Activated CD8-positive, alpha-beta T cell treated with anti-CD3 and anti-CD28 coated beads for 36 hours (primary cell): ENCODE results near the gene ARFIP1. TPM values are rescaled to one million over a fixed set of nuclear protein-coding genes. Genes with fewer than 3 reads are reported as not detected.

ENCODE experiments used
- ATAC-seq: fragments of 200-7000 bp; cut with Tn5 transposase; one replicate; pipeline ENCODE4 v1.10.0; 2021; ENCODE audit warnings: mild to moderate bottlenecking, moderate library complexity
- CTCF ChIA-PET: fragments of 350-600 bp; sonication (Branson Sonifier 250); formaldehyde crosslinking; loops from one replicate; lab custom pipeline; 2021; ENCODE audit warnings: antibody characterized with exemption; lab: Charles Lee
- POLR2A ChIA-PET: fragments of 350-600 bp; sonication (Branson Sonifier 250); formaldehyde crosslinking; loops from one replicate; lab custom pipeline; 2021; ENCODE audit warnings: antibody characterized with exemption; lab: Charles Lee
- DNase-seq: peaks from one replicate; pipeline ENCODE4 v3.0.0-alpha.2; 2020
- H3K27ac Mint-ChIP-seq: one replicate; pipeline ENCODE4 v1.8.0; 2021; ENCODE audit warnings: mild to moderate bottlenecking, mixed read lengths
- H3K27me3 Mint-ChIP-seq: one replicate; pipeline ENCODE4 v1.8.0; 2021; ENCODE audit warnings: mixed read lengths
- H3K36me3 Mint-ChIP-seq: one replicate; pipeline ENCODE4 v1.8.0; 2021; ENCODE audit warnings: low read depth, mixed read lengths
- H3K4me1 Mint-ChIP-seq: one replicate; pipeline ENCODE4 v1.8.0; 2021; ENCODE audit warnings: low read depth, mixed read lengths
- H3K4me3 Mint-ChIP-seq: one replicate; pipeline ENCODE4 v1.8.0; 2021; ENCODE audit warnings: mild to moderate bottlenecking, moderate library complexity, mixed read lengths
- H3K9me3 Mint-ChIP-seq: one replicate; pipeline ENCODE4 v1.8.0; 2021; ENCODE audit warnings: mixed read lengths
- intact Hi-C: fragments of 100-400 bp; cut with micrococcal nuclease; formaldehyde crosslinking; loops from one replicate; pipeline ENCODE4 v1.10.0; 2022
- total RNA-seq, 2 experiments: library from RNA; stranded (reverse); gene quantifications; one replicate each; pipeline ENCODE4 v1.2.3, GENCODE V29; 2021
- TF ChIP-seq, protein P1 (sequence below): fragments of 200-600 bp; IDR thresholded peaks from one replicate; pipeline ENCODE4 v1.8.0; 2022; ENCODE audit warnings: antibody characterized with exemption, mild to moderate bottlenecking

The ARFIP1 gene
- total RNA-seq, 2 experiments from 2014 or later, result 7.2 to 8.9 TPM

DNA sequence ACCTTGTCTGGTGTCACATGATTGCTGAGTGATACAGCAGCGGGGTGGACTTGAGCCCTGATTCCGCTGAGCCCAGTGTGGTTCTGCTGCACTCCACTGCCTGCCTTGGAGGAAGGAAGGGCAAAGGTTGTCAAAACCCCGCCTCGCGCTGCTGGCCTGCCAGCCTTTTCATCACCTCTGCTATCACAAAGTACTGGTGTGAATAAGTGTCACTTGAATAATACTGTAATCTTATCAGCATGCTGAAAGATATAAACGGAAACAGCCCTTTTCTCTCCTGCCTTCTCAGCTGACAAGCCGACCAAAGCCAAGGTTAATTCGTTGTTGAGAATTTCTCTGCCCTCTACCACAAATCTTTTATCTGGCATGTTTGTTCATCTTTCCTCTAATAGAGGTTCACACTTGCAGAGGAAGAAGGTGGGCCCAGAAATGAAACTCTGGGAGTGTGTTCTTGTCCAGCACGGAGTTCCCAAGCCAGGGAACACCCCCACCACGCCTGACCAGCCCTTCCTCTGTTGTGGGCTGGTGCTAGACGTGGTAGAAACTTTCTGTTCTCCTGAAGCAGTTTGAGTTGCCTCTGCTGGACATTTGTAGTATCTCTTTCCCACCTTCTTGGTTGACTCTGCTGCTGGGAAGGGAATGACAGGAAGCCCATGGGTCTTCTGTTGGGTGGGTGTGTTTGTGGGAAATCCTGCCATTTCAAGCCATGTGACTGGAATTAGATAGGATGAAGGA, 177.8 kb downstream of the ARFIP1 start:
- TF ChIP-seq, protein P1, sequence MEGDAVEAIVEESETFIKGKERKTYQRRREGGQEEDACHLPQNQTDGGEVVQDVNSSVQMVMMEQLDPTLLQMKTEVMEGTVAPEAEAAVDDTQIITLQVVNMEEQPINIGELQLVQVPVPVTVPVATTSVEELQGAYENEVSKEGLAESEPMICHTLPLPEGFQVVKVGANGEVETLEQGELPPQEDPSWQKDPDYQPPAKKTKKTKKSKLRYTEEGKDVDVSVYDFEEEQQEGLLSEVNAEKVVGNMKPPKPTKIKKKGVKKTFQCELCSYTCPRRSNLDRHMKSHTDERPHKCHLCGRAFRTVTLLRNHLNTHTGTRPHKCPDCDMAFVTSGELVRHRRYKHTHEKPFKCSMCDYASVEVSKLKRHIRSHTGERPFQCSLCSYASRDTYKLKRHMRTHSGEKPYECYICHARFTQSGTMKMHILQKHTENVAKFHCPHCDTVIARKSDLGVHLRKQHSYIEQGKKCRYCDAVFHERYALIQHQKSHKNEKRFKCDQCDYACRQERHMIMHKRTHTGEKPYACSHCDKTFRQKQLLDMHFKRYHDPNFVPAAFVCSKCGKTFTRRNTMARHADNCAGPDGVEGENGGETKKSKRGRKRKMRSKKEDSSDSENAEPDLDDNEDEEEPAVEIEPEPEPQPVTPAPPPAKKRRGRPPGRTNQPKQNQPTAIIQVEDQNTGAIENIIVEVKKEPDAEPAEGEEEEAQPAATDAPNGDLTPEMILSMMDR, result no peak
- CTCF ChIA-PET, result interaction anchor here (0.6 kb wide), 1 partner anchor 83 kb away, joined by 3 read pairs; no protein-coding TSS in a partner anchor
- Mint-ChIP-seq H3K27ac (no peak overlapping the region), H3K4me1 (no peaks in the 10 kb centered on the region), H3K36me3 (no peaks in the 10 kb centered on the region), H3K27me3 (no peaks in the 10 kb centered on the region), H3K9me3 (no peaks in the 10 kb centered on the region), H3K4me3 (no peak overlapping the region)
- DNase-seq (no peak), ATAC-seq (no peak)
- intact Hi-C loops, result no loop called here
- POLR2A ChIA-PET, result interaction anchor here (0.6 kb wide), 2 partner anchors 15 to 584 kb away, joined by 3 read pairs; no protein-coding TSS in a partner anchor

DNA sequence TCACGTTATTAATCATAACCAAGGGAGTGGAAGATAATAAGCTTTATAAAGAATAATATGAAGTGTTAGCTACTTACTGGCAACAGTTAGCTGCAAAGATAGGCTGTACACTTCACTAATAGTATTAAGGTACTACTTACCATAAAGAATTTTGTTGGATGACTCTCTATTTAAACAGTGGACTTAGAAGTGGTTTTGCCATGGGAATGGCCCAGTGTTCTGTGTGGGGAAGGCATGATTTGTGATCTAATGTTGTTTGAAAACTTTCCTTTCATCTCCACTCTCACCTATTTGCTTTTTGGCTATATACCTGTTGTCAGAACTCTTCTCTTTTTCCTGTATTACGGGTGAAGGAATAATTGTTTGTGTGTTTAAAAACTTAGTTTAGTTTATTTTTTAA, 179.3 kb downstream of the ARFIP1 start:
- Mint-ChIP-seq H3K27me3 (no peaks in the 10 kb centered on the region), H3K36me3 (no peaks in the 10 kb centered on the region), H3K9me3 (no peaks in the 10 kb centered on the region), H3K4me3 (no peak overlapping the region), H3K27ac (no peak overlapping the region), H3K4me1 (no peaks in the 10 kb centered on the region)
- intact Hi-C loops, result no loop called here
- ATAC-seq, result no peak
- no peak for DNase-seq
- ChIA-PET POLR2A (no interaction called here), CTCF (no interaction called here)
- TF ChIP-seq, protein P1, result no peak

DNA sequence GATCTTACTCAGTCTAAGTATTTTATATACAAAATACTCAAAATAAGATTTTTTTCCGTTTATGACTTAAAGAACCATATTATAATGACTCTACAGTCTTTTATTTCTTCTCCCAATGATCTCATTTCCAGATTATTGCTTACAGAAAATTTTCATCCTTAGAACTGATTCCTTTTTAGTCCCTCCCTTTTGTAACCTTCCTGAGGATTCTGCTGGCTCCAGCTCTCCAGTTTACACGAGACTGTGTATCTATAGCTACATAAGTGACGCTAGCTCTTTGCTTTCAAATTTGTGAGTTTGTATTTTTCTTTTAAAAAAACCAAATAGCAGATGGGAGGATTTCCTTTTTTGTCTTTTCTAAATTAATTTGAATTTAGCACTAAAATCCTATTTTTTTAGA, 180.3 kb downstream of the ARFIP1 start:
- H3K36me3 Mint-ChIP-seq, result no peaks in the 10 kb centered on the region
- H3K4me1 Mint-ChIP-seq, result no peaks in the 10 kb centered on the region
- no peak for DNase-seq
- POLR2A ChIA-PET, result no interaction called here
- ATAC-seq, result no peak
- no peaks in the 10 kb centered on the region for H3K9me3 Mint-ChIP-seq
- CTCF ChIA-PET, result no interaction called here
- H3K4me3 Mint-ChIP-seq, result no peak overlapping the region
- TF ChIP-seq, protein P1, result no peak
- H3K27ac Mint-ChIP-seq, result no peak overlapping the region
- intact Hi-C loops, result no loop called here
- H3K27me3 Mint-ChIP-seq, result no peaks in the 10 kb centered on the region

DNA sequence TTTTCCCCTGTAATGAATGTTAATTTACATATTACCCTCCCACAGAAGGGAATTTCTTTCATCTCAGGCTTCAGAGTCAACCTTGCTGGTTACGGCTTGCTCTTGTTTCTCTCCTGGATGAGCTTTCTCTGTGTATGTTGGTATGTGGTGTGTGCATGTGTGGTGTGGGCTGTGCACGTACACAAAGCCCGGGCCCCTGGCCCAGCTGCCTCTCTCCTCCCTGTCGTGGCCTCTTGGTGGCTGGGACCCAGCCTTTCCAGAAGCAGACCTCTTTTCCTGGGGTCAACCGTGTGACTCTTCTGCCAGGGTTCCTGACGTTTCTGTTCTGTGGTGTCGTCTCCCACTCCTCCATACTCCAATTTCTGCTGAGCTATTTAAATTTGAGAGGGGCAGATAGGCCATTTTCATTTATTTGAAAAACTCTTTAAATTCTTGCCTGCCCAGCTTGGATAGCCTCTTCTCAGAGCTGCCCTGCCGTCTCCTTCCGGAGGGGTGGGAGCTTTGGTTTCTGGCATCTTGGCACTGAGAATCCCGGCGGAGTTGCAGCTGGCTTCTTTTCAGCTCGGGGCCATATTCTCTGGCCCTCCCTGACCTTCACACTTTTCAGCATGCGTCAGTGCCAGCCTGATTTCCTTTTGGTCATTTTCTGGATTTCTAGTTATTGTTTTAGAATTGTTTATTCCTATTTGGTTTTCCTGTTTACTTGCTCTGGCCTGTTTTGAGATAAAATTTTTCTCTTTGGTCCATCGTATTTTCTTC, 181.4 kb downstream of the ARFIP1 start:
- ATAC-seq (no peak), DNase-seq (no peak)
- no peak overlapping the region for H3K4me3 Mint-ChIP-seq
- intact Hi-C loops, result no loop called here
- ChIA-PET POLR2A (no interaction called here), CTCF (no interaction called here)
- H3K9me3 Mint-ChIP-seq, result no peaks in the 10 kb centered on the region
- no peaks in the 10 kb centered on the region for H3K4me1 Mint-ChIP-seq
- no peak overlapping the region for H3K27ac Mint-ChIP-seq
- TF ChIP-seq, protein P1, result no peak
- H3K27me3 Mint-ChIP-seq, result no peaks in the 10 kb centered on the region
- H3K36me3 Mint-ChIP-seq, result no peaks in the 10 kb centered on the region

DNA sequence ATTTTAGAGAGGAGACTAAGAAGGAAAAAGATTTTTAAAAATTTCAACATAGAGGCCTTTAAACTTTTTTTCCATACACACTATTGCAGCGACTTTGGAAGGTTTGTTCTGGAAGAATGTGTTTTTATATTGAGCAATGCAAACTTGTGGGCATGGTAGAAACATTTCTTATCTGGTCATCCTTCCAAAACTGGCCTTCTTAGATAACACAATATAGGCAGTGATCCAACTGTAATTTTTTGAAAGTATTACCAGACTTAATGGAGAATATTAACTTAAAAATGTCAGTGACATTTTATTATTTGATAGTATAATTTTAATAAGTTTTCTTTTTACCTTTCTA, 182.0 kb downstream of the ARFIP1 start:
- TF ChIP-seq, protein P1, result no peak
- H3K9me3 Mint-ChIP-seq, result no peaks in the 10 kb centered on the region
- no peaks in the 10 kb centered on the region for H3K4me1 Mint-ChIP-seq
- no peak overlapping the region for H3K27ac Mint-ChIP-seq
- ChIA-PET CTCF (no interaction called here), POLR2A (no interaction called here)
- intact Hi-C loops, result no loop called here
- ATAC-seq (no peak), DNase-seq (no peak)
- H3K27me3 Mint-ChIP-seq, result no peaks in the 10 kb centered on the region
- no peak overlapping the region for H3K4me3 Mint-ChIP-seq
- H3K36me3 Mint-ChIP-seq, result no peaks in the 10 kb centered on the region
